ENCODE data around the gene MAZ.
A peak's percentile ranks its signal among the peaks of the same experiment; 100 is the strongest.
"Not testable (repeated sequence)": the region's sequence is repeated elsewhere in the genome, so short reads cannot be mapped to it uniquely, and the experiment has no call there.

The MAZ gene

DNA sequence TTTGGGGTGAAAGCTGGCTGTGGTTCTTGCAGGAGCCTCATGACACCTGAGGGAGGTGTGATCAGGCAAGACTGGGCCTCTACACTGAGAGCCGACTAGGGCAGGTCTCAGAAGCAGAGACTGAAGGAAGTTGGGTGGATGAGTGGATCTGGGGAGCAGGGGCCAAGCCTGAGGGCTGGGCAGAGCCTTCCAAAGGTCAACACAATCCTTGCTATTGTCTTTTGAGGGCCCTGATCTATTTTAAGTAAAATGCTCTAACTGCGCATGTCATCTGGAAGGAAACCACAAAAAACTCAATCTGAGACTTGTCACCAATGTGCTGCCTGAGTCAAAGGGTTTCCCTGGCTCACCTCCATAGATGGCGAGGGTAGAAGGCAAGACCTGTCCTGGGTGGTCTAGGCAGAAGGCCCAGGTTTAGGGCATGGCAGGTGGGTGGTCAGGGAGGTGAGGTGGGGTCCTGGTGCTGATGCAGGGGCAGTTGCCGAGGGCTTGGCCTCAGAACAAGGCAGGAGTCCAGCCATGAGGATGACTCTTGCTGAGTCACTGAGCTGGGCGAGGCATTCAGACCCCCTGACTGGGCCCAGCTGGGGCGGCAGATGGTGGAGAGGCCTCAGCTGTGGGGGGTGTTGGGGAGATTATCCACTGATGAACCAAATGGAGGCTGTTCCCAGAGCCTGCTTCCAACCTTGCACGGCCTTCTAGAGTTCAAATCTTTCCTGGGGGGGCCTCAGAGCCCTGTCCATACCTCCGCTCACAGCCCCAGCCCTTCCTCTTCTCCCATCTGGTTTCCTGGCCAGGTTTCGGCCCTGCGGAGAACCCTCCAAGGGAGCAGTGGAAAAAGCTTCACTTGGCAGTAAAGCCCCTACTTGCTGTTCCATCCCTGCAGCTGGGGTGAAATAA lies 19.1 kb downstream of the MAZ start:
- DNase-seq (ENCODE audit: low spot score) = no peak

DNA sequence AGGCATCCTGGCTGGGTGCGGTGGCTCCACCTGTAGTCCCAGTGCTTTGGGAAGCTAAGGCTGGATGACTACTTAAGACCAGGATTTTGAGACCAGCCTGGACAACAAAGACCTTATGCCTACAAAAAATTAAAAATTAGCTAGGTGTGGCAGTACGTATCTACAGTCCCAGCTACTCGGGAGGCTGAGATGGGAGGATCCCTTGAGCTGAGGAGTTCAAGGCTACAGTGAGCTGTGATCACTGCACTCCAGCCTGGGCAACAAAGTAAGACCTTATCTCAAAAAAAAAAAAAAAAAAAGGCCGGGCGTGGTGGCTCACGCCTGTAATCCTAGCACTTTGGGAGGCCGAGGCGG lies 20.0 kb downstream of the MAZ start:
- DNase-seq (ENCODE audit: low spot score) = no peak

DNA sequence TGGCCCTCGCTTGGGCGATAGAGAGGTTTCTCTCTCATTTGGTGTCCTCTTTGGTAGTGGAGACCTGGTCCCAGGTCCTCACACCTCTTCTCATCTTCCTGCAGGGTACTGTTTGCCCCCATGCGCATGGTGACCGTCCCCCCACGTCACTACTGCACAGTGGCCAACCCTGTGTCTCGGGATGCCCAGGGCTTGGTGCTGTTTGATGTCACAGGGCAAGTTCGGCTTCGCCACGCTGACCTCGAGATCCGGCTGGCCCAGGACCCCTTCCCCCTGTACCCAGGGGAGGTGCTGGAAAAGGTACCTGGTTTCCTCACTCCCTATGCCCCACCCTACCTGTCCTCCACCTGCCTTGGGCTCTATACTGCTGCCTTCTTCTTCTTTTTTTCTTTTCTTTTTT lies 24.4 kb downstream of the MAZ start:
- DNase-seq (ENCODE audit: low spot score) = no peak

DNA sequence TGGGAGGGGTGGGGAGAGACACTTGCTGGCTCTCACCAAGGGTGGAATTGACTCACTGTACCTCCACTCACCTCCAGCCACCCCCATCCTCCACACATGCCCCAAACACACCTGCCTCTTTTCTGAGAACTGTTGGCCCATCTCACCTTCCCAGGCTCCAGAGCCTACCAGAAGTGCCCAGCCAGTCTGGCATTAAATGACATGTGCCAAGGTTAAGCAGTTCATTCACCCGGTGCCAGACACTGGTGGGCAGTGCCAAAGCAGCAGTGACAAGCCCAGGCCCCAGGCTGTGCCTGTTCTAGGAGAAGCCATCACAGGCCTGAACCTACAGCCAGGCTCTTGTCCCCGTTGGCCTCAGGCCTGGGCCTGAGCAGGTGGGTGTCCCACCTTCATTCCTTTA lies 25.2 kb downstream of the MAZ start:
- DNase-seq (ENCODE audit: low spot score) = no peak

DNA sequence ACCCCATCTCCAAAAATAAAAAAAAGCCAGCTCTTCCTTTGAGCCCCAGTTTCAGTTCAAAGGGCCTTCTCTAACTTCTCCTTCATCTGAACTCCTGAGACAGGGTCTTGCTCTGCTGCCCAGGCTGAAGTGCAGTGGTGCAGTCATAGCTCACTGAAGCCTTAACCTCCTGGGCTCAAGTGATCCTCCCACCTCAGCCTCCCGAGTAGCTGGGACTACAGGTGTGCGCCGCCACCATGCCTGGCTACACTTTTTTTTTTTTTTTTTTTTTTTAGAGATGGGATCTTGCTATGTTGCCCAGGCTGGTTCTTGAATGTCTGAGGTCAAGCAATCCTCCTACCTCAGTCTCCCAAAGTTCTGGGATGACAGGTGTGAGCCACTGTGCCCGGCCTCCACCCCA lies 26.9 kb downstream of the MAZ start:
- not testable (repeated sequence) for DNase-seq (ENCODE audit: low spot score)

DNA sequence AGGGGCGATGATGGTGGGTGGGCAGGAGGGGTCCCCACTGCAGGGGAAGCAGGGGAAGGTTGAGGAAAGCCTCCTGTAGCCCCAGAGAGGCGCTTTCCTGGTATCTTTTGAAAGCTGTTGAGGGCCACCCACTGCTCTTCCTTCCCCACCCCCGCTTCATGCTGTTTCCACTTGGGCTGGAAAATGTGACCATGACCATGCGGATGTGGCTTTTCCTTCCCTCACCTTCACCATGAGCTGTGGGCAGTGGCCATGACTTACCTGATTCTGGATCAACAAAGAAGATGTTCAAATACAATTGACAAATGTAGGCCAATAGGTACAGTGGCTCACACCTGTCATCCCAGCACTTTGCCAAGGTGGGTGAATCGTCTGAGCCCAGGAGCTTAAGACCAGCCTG lies 27.8 kb downstream of the MAZ start:
- no peak for DNase-seq (ENCODE audit: low spot score)

DNA sequence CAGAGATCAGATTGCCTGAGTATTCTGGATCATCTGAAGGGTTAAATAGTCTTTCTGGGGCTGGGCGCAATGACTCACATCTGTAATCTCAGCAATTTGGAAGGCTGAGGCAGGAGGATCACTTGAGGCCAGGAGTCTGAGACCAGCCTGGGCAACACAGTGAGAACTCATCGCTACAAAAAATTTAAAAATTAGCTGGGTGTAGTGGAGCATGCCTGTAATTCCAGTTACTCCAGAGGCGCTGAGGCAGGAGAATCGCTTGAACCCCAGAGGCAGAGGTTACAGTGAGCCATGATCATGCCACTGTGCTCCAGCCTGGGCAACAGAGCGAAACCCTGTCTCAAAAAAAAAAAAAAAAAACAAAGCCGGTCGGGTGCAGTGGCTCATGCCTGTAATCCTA lies 29.6 kb downstream of the MAZ start:
- no peak for DNase-seq (ENCODE audit: low spot score)

DNA sequence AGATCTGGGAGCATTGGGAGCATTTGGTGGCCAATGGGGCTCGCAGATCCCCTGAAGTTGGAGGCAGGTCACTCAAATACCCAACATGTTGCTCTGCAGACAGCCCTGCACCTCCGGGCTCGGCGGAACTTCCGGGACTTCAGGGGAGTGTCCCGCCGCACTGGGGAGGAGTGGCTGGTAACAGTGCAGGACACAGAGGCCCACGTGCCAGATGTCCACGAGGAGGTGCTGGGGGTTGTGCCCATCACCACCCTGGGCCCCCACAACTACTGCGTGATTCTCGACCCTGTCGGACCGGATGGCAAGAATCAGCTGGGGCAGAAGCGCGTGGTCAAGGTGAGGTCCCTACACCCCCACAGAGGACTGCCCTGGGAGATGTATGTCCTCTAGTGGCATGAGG lies 30.3 kb downstream of the MAZ start:
- no peak for DNase-seq (ENCODE audit: low spot score)

DNA sequence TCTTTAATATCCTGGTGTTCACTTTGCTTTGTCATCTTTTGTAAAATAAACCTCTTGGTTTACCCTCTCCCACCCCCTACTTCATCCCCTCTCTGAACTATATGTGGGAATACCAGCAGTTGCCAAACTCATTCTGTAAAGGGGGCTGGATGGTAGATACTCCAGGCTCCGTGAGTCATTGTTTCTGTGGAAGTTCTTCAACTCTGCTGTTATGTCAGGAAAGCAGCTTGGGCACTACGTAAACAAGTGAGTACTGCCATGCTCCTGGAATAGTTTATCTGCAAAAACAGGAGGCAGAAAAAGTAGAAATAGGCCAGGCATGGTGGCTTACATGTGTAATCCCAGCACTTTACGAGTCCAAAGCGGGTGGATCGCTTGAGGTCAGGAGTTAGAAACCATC lies 31.5 kb downstream of the MAZ start:
- DNase-seq (ENCODE audit: low spot score) = no peak

DNA sequence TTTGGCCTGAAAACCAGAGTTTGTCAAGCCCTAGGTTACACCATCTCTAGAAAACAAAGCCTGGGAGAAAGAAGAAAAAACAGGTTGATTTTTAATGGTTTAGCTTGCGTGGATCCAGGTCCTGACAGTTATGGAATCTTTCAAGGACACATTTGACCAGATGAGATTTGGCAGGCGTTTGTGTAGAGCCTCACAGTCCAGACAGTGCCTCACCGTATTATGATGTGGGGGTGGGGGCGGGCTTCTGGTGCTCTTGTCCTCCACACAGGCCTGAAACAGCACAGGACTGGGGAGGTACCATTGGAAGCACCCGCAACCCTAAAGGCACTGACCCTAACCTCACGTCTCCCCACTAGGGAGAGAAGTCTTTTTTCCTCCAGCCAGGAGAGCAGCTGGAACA lies 33.5 kb downstream of the MAZ start:
- no peak for DNase-seq (ENCODE audit: low spot score)

DNA sequence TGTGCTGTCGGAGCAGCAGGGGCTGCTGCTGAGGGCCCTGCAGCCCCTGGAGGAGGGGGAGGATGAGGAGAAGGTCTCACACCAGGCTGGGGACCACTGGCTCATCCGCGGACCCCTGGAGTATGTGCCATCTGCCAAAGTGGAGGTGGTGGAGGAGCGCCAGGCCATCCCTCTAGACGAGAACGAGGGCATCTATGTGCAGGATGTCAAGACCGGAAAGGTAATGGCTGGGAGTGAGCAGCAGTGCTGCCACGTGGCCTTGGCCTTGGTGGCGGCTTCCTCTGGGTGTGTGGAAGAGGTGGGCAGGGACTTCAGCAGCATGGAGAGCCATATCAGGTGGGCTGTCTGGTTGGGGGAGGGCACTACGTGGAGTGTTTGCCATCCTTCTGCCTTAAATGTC lies 33.9 kb downstream of the MAZ start:
- DNase-seq (ENCODE audit: low spot score) = no peak

DNA sequence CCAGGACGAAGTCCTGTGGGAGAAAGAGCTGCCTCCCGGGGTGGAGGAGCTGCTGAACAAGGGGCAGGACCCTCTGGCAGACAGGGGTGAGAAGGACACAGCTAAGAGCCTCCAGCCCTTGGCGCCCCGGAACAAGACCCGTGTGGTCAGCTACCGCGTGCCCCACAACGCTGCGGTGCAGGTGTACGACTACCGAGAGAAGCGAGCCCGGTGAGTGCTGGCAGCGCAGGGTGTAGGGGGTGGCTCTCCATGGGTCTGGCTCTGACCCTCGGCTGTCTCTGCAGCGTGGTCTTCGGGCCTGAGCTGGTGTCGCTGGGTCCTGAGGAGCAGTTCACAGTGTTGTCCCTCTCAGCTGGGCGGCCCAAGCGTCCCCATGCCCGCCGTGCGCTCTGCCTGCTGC lies 35.3 kb downstream of the MAZ start:
- no peak for DNase-seq (ENCODE audit: low spot score)

DNA sequence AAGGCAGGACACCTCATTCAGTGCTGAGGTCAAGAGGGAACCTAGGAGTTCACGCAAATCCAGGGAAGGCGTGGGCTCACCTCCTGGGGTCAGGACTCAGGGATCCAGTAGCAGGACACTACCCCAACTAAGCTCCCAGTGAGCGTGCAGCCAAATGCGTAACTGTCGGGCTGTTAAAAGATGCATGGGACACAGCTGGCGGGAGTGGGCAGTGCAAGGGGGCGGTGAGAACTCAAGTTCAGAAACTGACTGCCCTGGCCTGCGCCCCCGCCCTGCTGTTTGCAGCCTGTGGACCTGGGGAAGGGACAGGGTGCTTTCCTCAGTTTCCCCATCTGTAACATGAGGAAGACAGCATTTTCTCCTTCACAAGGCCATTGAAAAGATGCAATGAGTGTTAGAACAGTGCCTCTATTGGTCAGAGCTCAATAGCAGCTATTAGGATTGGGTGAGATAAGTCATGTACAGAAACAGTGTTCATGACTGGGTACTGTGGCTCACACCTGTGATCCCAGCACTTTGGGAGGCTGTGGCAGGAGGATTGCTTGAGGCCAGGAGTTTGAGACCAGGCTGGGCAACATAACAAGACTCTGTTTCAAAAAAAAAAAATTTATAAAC lies 36.5 kb downstream of the MAZ start:
- no peak for DNase-seq (ENCODE audit: low spot score)

DNA sequence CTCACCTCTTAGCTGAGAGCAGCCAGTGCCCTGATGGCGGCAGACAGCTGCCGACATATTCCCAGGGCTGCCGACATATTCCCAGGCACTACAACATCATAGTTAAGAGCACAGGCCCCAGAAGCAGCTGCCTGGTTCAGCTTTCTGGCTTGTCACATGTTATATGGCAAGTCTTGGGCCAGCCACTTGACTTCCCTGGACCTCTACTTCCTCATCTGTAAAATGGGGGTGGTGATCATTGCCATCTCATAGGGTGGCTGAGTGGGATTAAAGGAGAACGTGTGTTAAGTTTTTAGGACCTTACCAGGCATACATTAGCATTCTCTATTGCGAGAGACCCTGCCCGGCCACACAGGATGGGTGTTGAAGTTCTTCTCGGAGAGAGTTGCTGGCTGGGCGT lies 37.6 kb downstream of the MAZ start:
- DNase-seq (ENCODE audit: low spot score) = no peak

DNA sequence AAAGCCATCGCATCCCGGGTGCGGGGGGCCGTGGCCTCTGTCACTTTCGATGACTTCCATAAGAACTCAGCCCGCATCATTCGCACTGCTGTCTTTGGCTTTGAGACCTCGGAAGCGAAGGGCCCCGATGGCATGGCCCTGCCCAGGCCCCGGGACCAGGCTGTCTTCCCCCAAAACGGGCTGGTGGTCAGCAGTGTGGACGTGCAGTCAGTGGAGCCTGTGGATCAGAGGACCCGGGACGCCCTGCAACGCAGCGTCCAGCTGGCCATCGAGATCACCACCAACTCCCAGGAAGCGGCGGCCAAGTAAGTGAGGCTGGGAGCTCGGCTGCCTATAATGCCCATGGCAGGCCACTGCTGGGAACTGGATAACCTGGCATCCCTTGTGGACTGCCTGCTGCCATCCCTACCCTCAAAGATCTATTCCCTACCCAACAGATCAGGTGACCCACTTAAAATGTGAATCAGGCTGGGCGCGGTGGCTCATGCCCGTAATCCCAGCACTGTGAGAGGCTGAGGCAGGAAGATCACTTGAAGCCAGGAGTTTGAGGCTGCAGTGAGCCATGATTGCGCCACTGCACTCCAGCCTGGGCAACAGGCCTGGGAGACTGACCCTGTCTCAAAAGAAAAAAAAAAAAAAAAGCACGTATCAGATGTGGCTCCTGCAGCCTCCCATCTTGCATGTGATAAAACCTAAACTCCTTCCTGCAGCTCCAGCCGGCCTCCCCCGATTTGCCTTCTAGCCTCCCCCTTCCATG lies 38.4 kb downstream of the MAZ start:
- DNase-seq (ENCODE audit: low spot score) = no peak

DNA sequence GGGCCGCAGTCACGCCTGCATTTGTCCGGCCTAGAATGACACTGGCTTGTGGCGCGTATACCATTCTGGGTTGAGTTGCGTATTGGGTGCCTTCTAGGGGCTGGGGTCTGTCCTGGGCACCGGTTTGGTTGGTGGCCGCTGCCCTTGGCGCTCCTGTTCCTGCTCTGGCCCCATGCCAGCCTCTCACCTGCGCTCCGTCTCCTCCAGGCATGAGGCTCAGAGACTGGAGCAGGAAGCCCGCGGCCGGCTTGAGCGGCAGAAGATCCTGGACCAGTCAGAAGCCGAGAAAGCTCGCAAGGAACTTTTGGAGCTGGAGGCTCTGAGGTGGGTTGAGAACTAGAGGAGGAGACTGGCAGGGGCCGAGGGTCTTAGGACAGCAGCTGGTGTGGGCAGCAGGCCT lies 39.3 kb downstream of the MAZ start:
- DNase-seq (ENCODE audit: low spot score) = no peak

DNA sequence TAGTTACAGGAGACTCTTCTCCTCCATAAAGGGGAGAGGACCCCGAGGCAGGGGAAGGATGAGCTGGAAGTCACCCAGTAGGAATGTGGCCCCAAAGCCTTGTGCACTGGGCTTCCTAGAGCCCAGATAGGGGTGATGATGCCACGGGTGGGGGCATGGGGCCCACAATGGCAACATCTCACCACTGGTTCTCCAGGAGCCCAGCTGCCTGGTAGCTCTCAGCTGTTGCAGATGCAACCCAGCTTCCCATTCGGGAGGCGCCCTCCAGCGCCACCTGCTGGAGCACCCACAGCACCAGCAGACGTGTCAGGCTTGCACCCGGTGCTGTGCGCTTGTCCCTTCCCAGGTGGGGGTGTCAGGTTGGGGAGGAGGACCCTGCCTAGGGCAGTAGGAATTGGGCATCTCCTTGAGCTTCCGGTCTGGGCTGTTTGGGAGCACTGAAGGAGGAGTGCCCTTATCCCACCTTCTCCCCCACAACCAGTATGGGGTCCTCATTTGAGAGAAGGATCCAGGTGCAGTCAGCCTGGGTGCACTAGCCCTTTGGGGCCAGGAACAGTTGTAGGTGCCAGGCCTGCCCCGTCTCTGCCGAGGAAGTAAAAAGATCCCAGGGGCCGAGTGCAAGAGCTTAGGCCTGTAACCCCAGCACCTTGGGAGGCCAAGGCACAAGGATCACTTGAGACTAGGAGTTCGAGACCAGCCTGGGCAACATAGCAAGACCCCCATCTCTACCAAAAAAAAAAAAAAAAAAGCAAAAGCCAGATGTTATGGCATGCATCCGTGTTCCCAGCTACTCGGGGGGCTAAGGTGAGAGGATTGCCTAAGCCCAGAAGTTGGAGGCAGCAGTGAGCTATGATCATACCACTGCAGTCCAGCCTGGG lies 42.3 kb downstream of the MAZ start:
- peak; percentile 75 for DNase-seq (ENCODE audit: low spot score)

DNA sequence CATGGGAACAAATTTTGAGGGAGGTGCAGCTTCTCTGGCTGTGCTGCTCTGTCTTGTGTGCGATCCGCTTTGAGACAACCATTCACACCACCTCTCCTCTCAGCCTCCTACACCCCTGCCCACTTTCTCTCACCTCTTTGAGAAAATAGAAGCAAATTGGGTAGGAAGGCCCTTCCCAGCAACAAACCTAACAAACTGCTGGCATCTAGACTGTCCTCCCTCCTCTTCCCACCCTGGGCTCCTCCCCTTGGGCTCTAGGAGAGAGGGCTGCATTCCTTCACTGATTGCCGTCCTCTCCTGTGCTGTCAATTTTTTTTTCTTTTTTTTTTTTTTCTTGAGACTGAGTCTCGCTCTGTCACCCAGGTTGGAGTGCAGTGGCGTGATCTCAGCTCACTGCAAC lies 43.2 kb downstream of the MAZ start:
- DNase-seq (ENCODE audit: low spot score) = no peak

DNA sequence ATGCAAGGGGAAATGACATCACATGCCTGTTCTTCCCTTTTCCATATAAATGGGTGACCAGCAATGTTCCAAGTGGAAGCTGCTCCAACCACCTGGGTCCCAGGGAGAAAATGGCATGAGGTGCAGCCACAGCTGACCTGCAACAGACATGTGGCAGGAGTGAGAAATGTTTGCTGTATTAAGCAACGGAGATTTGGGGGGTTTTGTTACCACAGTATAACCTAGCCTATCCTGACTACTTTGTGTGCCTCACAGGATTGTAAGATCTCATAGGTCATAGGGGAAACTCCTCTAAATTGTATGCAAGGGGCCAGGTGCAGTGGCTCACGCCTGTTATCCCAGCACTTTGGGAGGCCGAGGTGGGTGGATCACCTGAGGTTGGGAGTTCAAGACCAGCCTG lies 44.7 kb downstream of the MAZ start:
- DNase-seq (ENCODE audit: low spot score) = no peak

DNA sequence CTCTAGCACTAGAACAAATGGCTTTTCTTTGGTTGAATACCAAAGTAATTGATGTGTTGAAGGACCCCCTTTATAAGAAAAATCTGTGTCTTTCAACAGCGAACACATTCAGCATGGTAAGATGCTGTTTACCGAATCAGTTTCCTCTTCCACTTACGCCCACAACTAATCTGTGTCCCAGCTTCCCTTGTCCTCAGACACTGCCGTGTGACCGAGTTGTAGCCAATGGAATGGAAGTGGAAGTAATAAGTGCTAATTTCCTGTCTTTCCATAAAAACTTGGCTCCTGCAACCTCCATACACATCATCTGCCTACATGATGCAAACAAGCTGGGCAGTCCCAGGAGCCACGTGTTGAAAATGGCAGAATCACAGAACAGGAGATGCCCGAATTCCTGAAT lies 46.3 kb downstream of the MAZ start:
- DNase-seq (ENCODE audit: low spot score) = no peak

DNA sequence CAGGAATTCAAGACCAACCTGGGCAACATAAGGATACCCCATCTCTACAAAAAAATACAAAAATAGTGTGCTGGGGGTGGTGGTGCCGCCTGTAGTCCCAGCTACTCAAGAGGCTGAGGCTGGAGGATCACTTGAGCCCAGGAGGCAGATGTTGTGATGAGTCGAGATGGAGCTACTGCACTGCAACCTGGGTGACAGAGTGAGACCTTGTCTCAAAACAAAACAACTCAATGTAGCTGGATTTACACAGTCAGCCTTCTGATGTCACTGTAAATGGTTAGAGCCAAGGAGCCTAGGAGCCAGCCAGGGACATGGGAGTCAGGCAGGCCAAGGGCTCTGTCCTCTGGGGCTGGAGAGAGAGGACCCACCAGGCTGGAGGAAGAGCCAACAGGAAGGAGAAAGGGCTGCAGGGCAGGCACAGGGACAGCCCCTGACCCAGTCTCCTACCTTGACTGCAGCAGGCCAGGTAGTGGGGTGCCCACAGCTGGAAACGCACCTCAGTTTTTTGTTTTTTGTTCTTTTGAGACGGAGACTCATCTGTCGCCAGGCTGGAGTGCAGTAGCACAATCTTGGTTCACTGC lies 48.3 kb downstream of the MAZ start:
- no peak for DNase-seq (ENCODE audit: low spot score)
